Neural crest cell (in vitro differentiated cells): Measurements from ENCODE around the gene ITFG1. TPM values are rescaled to one million over a fixed set of nuclear protein-coding genes. Genes with fewer than 3 reads are reported as not detected.

Experiments used
- DNase-seq: peaks from one replicate; pipeline ENCODE4 v3.0.0; 2021; ENCODE audit warnings: low read depth, mixed read lengths, low spot score
- H3K27ac Mint-ChIP-seq: one replicate; pipeline ENCODE4 v1.8.0; 2021; ENCODE audit warnings: mild to moderate bottlenecking, mixed read lengths; ENCODE audit not compliant: unreplicated experiment
- H3K27me3 Mint-ChIP-seq: 2 replicates; pipeline ENCODE4 v1.8.0; 2021; ENCODE audit warnings: low read depth, mild to moderate bottlenecking, mixed read lengths
- H3K36me3 Mint-ChIP-seq: 2 replicates; pipeline ENCODE4 v1.8.0; 2021; ENCODE audit warnings: low read depth, mild to moderate bottlenecking, mixed read lengths
- H3K4me1 Mint-ChIP-seq: 2 replicates; pipeline ENCODE4 v1.8.0; 2021; ENCODE audit warnings: mixed read lengths
- H3K4me3 Mint-ChIP-seq: one replicate; pipeline ENCODE4 v1.8.0; 2021; ENCODE audit warnings: mild to moderate bottlenecking, mixed read lengths
- H3K9me3 Mint-ChIP-seq: 2 replicates; pipeline ENCODE4 v1.8.0; 2021; ENCODE audit warnings: mixed read lengths
- CTCF ChIP-seq: fragments of 200-600 bp; sonication (generic); conservative IDR thresholded peaks from 2 replicates; pipeline ENCODE4 v1.5.0; 2021; ENCODE audit warnings: antibody characterized with exemption, mild to moderate bottlenecking
- total RNA-seq: library from RNA; stranded (reverse); gene quantifications from 2 replicates; pipeline ENCODE4 v1.2.1, GENCODE V29; 2021

Gene ITFG1
- total RNA-seq, 1 donor from 2014 or later = 30.9 TPM

GRCh38 chr16:47395733-47396498 is 64.9 kb downstream of the ITFG1 start:
- no peaks in the 10 kb centered on the region for H3K9me3 Mint-ChIP-seq
- H3K36me3 Mint-ChIP-seq = peaks cover 3% of the 10 kb centered on the region
- peaks cover 9% of the 10 kb centered on the region for H3K4me1 Mint-ChIP-seq
- H3K4me3 Mint-ChIP-seq = no peak overlapping the region
- TF ChIP-seq CTCF = no peak
- no peak for DNase-seq
- H3K27me3 Mint-ChIP-seq = no peaks in the 10 kb centered on the region
- no peak overlapping the region for H3K27ac Mint-ChIP-seq

GRCh38 chr16:47392081-47392480 is 68.8 kb downstream of the ITFG1 start:
- Mint-ChIP-seq H3K4me1 (peaks cover 9% of the 10 kb centered on the region), H3K4me3 (no peak overlapping the region), H3K27me3 (no peaks in the 10 kb centered on the region), H3K27ac (no peak overlapping the region), H3K9me3 (no peaks in the 10 kb centered on the region), H3K36me3 (peaks cover 3% of the 10 kb centered on the region)
- no peak for TF ChIP-seq CTCF
- no peak for DNase-seq

GRCh38 chr16:47388705-47389104 is 72.2 kb downstream of the ITFG1 start:
- DNase-seq = no peak
- no peaks in the 10 kb centered on the region for H3K36me3 Mint-ChIP-seq
- H3K4me3 Mint-ChIP-seq = no peak overlapping the region
- H3K4me1 Mint-ChIP-seq = peaks cover 18% of the 10 kb centered on the region
- H3K27me3 Mint-ChIP-seq = no peaks in the 10 kb centered on the region
- no peak overlapping the region for H3K27ac Mint-ChIP-seq
- no peak for TF ChIP-seq CTCF
- H3K9me3 Mint-ChIP-seq = no peaks in the 10 kb centered on the region

- no peak for TF ChIP-seq CTCF
- Mint-ChIP-seq H3K4me3 (no peak overlapping the region), H3K27ac (no peak overlapping the region), H3K36me3 (no peaks in the 10 kb centered on the region), H3K27me3 (no peaks in the 10 kb centered on the region), H3K9me3 (no peaks in the 10 kb centered on the region), H3K4me1 (peaks cover 20% of the 10 kb centered on the region)
- DNase-seq = no peak
Measured at GRCh38 chr16:47387026-47387734, 73.7 kb downstream of the ITFG1 start.

GRCh38 chr16:47386201-47386718 is 74.6 kb downstream of the ITFG1 start:
- no peaks in the 10 kb centered on the region for H3K27me3 Mint-ChIP-seq
- no peaks in the 10 kb centered on the region for H3K36me3 Mint-ChIP-seq
- no peak for DNase-seq
- no peak for TF ChIP-seq CTCF
- H3K27ac Mint-ChIP-seq = no peak overlapping the region
- peaks cover 23% of the 10 kb centered on the region for H3K4me1 Mint-ChIP-seq
- no peak overlapping the region for H3K4me3 Mint-ChIP-seq
- no peaks in the 10 kb centered on the region for H3K9me3 Mint-ChIP-seq
